HG02970 (cell line): Measurements from ENCODE around the gene MRPL20.
"Not testable (repeated sequence)": the region's sequence is repeated elsewhere in the genome, so short reads cannot be mapped to it uniquely, and the experiment has no call there.

ENCODE experiments used
- ATAC-seq: cut with Tn5 transposase; IDR thresholded peaks from one replicate; pipeline ENCODE4 v1.9.1; 2021; ENCODE audit warnings: mild to moderate bottlenecking, moderate library complexity, moderate number of reproducible peaks; ENCODE audit not compliant: unreplicated experiment, low FRiP score

MRPL20 gene

GRCh38 chr1:1427106-1427819, 20.2 kb upstream of the MRPL20 start:
- no peak for ATAC-seq

- no peak for ATAC-seq
Measured at GRCh38 chr1:1426496-1427105, 19.5 kb upstream of the MRPL20 start.

GRCh38 chr1:1425753-1426495, 18.8 kb upstream of the MRPL20 start:
- no peak for ATAC-seq

GRCh38 chr1:1425426-1425752, 18.3 kb upstream of the MRPL20 start:
- ATAC-seq, result no peak

GRCh38 chr1:1424707-1425106, 17.6 kb upstream of the MRPL20 start:
- no peak for ATAC-seq

GRCh38 chr1:1423245-1423597, 16.1 kb upstream of the MRPL20 start:
- no peak for ATAC-seq

GRCh38 chr1:1422465-1423244, 15.6 kb upstream of the MRPL20 start:
- no peak for ATAC-seq

- no peak for ATAC-seq
Measured at GRCh38 chr1:1421907-1422464, 14.9 kb upstream of the MRPL20 start.

GRCh38 chr1:1421147-1421906, 14.2 kb upstream of the MRPL20 start, which contains the start of gene ANKRD65:
ANKRD65 (minus strand) TSS chr1:1421276; CDS start chr1:1421005, 271 bp downstream.
- ATAC-seq, result no peak

GRCh38 chr1:1420654-1421141, 13.6 kb upstream of the MRPL20 start:
- no peak for ATAC-seq

GRCh38 chr1:1419813-1420653, 12.9 kb upstream of the MRPL20 start:
- no peak for ATAC-seq

- ATAC-seq, result no peak
Measured at GRCh38 chr1:1419363-1419812, 12.3 kb upstream of the MRPL20 start.

- no peak for ATAC-seq
Measured at GRCh38 chr1:1418464-1419362, 11.6 kb upstream of the MRPL20 start.

- not testable (repeated sequence) for ATAC-seq
Measured at GRCh38 chr1:1417825-1418463, 10.9 kb upstream of the MRPL20 start.

- ATAC-seq, result not testable (repeated sequence)
Measured at GRCh38 chr1:1417396-1417795, 10.3 kb upstream of the MRPL20 start.

- ATAC-seq, result no peak
Measured at GRCh38 chr1:1415751-1416150, 8.7 kb upstream of the MRPL20 start.

GRCh38 chr1:1412311-1412902, 5.3 kb upstream of the MRPL20 start:
- not testable (repeated sequence) for ATAC-seq
